Glutamatergic neuron (in vitro differentiated cells): Measurements from ENCODE around the gene SH3GLB1. TPM values are rescaled to one million over a fixed set of nuclear protein-coding genes. Genes with fewer than 3 reads are reported as not detected.
A peak's percentile ranks its signal among the peaks of the same experiment; 100 is the strongest.

Source experiments
- DNase-seq: peaks from one replicate; pipeline ENCODE4 v3.0.0; 2022
- H3K27ac Mint-ChIP-seq: one replicate; pipeline ENCODE4 v1.8.0; 2020; ENCODE audit warnings: mild to moderate bottlenecking, mixed read lengths, inconsistent platforms; ENCODE audit not compliant: unreplicated experiment
- H3K27me3 Mint-ChIP-seq: one replicate; pipeline ENCODE4 v1.8.0; 2020; ENCODE audit warnings: mild to moderate bottlenecking, moderate library complexity, mixed read lengths, inconsistent platforms; ENCODE audit not compliant: unreplicated experiment
- H3K36me3 Mint-ChIP-seq: one replicate; pipeline ENCODE4 v1.8.0; 2020; ENCODE audit warnings: mild to moderate bottlenecking, mixed read lengths, inconsistent platforms; ENCODE audit not compliant: unreplicated experiment
- H3K4me1 Mint-ChIP-seq: one replicate; pipeline ENCODE4 v1.8.0; 2020; ENCODE audit warnings: mild to moderate bottlenecking, low read depth, mixed read lengths, inconsistent platforms; ENCODE audit not compliant: unreplicated experiment
- H3K4me3 Mint-ChIP-seq: one replicate; pipeline ENCODE4 v1.8.0; 2020; ENCODE audit warnings: mild to moderate bottlenecking, mixed read lengths, inconsistent platforms; ENCODE audit not compliant: unreplicated experiment
- H3K9me3 Mint-ChIP-seq: one replicate; pipeline ENCODE4 v1.8.0; 2020; ENCODE audit warnings: mild to moderate bottlenecking, moderate library complexity, mixed read lengths, inconsistent platforms; ENCODE audit not compliant: unreplicated experiment
- total RNA-seq: library from RNA; stranded (reverse); fragmentation: NEBNext Ultra II Directional; extraction: Animal tissue kit (Norgen Biotek cat#: 25700); gene quantifications from one replicate; pipeline ENCODE4 v1.2.1, GENCODE V29; 2021; ENCODE audit not compliant: unreplicated experiment
- TF ChIP-seq, protein P1 (sequence below): fragments of 200-600 bp; sonication (generic); IDR thresholded peaks from one replicate; pipeline ENCODE4 v1.5.0; 2021; ENCODE audit not compliant: partially characterized antibody, unreplicated experiment

The SH3GLB1 gene
- total RNA-seq, 1 donor from 2014 or later, result 113 TPM

DNA sequence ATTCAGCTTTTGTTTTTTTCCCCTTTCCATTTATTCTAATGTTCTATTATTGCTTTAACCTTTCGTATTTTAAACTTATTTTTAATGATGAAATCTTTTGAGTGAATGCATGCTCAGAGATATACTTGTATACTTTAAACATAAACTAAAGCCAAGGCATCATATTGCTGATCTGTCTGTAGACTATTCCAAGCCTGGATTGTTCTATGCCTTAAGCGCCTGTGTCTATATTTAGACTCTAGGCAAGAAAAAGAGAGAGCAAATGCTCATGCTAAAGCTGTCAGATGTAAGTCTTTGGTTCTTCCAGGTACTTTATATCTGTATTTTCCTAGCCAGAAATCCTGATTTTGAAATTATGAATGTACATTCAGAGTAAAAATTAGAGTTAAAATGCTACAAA, 14.4 kb downstream of the SH3GLB1 start:
- no peak overlapping the region for H3K27ac Mint-ChIP-seq
- H3K9me3 Mint-ChIP-seq, result no peaks in the 10 kb centered on the region
- no peak overlapping the region for H3K4me3 Mint-ChIP-seq
- peaks cover 4% of the 10 kb centered on the region for H3K4me1 Mint-ChIP-seq
- peaks cover 2% of the 10 kb centered on the region for H3K27me3 Mint-ChIP-seq
- TF ChIP-seq, protein P1, sequence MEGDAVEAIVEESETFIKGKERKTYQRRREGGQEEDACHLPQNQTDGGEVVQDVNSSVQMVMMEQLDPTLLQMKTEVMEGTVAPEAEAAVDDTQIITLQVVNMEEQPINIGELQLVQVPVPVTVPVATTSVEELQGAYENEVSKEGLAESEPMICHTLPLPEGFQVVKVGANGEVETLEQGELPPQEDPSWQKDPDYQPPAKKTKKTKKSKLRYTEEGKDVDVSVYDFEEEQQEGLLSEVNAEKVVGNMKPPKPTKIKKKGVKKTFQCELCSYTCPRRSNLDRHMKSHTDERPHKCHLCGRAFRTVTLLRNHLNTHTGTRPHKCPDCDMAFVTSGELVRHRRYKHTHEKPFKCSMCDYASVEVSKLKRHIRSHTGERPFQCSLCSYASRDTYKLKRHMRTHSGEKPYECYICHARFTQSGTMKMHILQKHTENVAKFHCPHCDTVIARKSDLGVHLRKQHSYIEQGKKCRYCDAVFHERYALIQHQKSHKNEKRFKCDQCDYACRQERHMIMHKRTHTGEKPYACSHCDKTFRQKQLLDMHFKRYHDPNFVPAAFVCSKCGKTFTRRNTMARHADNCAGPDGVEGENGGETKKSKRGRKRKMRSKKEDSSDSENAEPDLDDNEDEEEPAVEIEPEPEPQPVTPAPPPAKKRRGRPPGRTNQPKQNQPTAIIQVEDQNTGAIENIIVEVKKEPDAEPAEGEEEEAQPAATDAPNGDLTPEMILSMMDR, result no peak
- H3K36me3 Mint-ChIP-seq, result no peaks in the 10 kb centered on the region
- no peak for DNase-seq

- Mint-ChIP-seq H3K4me3 (no peak overlapping the region), H3K36me3 (no peaks in the 10 kb centered on the region), H3K27ac (no peak overlapping the region), H3K4me1 (no peaks in the 10 kb centered on the region), H3K27me3 (no peaks in the 10 kb centered on the region), H3K9me3 (no peaks in the 10 kb centered on the region)
- DNase-seq, result no peak
- TF ChIP-seq, protein P1, result no peak
These were observed 27.0 kb downstream of the SH3GLB1 start for GRCh38 chr1:86731416-86731815.

GRCh38 chr1:86733340-86733739, 29.0 kb downstream of the SH3GLB1 start:
- Mint-ChIP-seq H3K36me3 (peaks cover 4% of the 10 kb centered on the region), H3K27ac (no peak overlapping the region), H3K4me1 (no peaks in the 10 kb centered on the region), H3K27me3 (no peaks in the 10 kb centered on the region), H3K9me3 (no peaks in the 10 kb centered on the region), H3K4me3 (no peak overlapping the region)
- TF ChIP-seq, protein P1, result no peak
- no peak for DNase-seq

DNA sequence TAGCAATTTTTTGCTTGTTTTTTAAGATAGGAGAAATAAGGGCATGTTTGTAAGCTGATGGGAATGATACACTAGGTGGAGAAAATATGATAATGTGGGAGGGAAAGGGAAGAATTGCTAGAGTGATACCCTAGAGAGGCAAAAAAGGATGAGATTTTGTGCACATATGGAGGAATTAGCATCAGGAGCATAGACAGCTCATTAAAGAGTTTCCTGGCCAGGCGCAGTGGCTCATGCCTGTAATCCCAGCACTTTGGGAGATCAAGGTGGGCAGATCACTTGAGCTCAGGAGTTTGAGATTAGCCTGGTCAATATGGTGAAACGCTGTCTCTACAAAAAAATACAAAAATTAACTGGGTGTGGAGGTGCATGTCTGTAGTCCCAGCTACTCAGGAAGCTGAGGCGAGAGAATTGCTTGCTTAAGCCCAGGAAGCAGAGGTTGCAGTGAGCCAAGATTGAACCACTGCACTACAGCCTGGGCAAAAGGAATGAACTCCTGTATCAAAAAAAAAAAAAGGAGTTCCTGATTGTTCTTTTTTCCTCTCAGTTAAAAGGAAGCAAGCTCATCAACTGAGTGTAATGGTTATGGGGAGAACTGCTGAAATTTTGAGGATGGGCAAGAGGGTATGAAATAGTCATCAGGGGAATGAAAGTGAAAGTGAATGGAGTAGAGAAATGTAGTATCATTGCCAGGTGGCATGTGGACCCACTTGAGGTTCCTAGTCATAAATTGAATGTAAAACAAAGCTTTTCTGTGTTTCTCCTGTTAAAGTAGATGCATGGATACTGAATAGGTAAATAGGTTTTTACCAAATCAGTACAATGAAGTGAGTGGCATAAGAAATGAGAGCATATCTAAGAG, 35.5 kb downstream of the SH3GLB1 start:
- peaks cover 4% of the 10 kb centered on the region for H3K36me3 Mint-ChIP-seq
- no peaks in the 10 kb centered on the region for H3K4me1 Mint-ChIP-seq
- H3K27ac Mint-ChIP-seq, result no peak overlapping the region
- H3K4me3 Mint-ChIP-seq, result no peak overlapping the region
- H3K9me3 Mint-ChIP-seq, result no peaks in the 10 kb centered on the region
- DNase-seq, result no peak
- H3K27me3 Mint-ChIP-seq, result no peaks in the 10 kb centered on the region
- TF ChIP-seq, protein P1, result no peak

- no peak for DNase-seq
These were observed 37.7 kb downstream of the SH3GLB1 start for GRCh38 chr1:86741947-86742572.

More at GRCh38 chr1:86741947-86742572, 37.7 kb downstream of the SH3GLB1 start:
- Mint-ChIP-seq H3K4me3 (no peak overlapping the region), H3K9me3 (no peaks in the 10 kb centered on the region), H3K4me1 (no peaks in the 10 kb centered on the region), H3K27ac (no peak overlapping the region), H3K36me3 (peaks cover 4% of the 10 kb centered on the region), H3K27me3 (no peaks in the 10 kb centered on the region)
- TF ChIP-seq, protein P1, result peak; percentile 81
